ENCODE results near the gene OPALIN.
"Not testable (repeated sequence)": the region's sequence is repeated elsewhere in the genome, so short reads cannot be mapped to it uniquely, and the experiment has no call there.

OPALIN gene

DNA sequence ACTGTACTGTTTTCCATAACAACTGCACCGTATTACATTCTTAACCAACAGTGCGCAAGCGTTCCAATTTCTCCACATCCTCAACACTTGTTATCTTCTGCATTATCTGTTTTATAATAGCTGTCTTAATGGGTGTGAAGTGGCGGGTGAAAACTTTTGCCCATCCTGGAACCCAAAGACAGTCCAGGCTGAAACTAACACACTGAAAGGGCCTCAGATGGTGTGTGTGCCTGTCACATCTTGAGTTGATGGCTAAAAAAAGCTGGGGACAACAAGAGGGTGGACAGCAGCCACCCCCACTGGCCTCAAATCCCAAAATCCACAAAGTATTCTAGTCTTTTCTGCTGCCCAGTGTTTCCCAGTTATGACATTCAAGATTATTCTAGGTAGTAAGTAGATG lies 19.4 kb downstream of the OPALIN start:
- no peak for DNase-seq (ENCODE audit: extremely low read depth in 1 of 2, low read depth in 1 of 2)

DNA sequence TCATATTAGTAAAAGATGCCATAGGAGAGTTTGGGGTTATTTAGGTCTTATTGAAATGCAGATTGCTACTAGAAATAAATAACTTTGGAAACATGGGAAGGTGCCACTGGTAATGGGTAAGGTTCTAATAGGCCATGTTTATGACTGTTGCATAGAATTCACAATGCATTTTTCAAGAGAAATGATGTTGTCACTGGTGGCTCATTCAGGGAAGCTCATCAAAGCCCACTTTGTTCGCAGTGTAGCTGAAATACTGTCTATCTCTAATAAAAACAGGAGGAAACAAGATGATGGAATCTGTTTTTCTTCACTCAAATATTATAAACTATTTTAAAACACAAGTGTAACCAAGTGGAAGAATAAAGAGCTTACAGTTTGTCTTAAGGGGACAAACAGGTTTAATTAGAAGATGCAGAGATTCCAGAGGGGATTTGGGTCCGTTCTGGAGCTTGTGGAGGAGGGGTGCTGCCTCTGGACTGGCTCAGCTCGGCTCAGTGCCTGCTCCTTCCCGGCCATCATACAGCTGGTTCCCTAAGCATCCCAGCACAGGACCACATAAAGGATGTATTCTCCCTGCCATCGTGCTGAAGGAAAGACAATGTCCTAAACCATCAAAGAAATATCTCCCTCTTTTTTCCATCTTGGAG lies 20.4 kb downstream of the OPALIN start:
- no peak for DNase-seq (ENCODE audit: extremely low read depth in 1 of 2, low read depth in 1 of 2)

DNA sequence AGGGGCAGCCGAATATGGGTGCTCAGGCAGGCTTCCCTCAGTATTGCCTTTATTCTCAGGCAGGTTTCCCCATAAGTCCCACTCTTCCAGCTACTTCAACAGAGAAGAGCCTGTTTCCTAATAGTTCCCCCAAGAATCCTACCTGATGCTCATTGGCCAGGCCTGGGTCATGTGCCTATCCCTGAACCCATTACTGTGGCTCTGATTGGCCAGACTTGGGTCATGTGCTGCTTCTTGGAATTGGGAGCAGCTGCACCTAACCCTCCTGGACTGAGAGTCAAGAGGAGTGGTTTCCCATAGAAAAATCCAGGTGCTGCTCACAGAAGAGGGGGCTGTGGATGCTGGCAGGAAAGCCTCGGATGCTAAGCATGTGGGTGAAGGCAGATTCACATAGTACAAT lies 21.7 kb downstream of the OPALIN start:
- DNase-seq (ENCODE audit: extremely low read depth in 1 of 2, low read depth in 1 of 2), result no peak

DNA sequence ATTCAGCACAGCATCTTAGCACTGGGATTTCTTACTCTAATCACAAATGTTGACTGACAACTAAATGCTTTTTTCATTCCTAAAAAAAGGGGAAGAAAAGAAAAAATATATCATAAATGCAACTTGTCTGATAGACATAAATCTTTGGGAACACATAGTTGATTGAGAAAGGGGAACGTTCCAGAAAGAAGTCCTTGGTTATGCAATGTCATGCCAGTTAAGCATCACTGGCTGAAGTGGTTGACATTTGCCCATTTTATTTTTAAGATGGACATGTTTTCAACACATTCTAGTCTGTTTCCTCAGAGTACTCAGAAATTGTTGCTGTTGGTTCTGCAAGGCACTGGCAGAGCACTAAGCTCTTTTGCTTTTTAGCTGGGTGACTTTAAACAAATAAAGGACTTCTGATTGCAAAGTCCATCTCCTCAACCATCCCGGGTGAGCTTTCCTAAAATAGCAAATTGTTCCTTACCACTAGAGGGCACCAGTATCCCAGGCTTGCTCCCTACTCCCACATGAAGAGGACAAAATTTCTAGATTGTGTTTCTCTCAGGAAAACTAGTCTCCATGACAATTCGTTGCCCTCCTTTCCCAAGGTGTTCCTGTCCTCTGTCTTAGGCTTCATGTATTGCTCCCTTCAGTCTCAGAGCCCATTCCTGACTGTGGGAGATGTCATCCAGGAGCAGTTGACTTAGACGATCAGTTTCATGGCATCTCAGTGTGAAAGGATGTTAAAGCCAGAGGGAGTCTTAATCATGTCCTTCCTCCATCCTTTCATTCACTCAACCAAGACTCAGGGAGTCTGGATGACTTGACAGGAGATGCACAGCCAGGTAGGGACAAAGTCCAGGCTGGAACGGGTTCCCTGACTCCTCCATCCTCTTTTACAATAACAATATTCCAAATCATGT lies 23.9 kb downstream of the OPALIN start:
- DNase-seq (ENCODE audit: extremely low read depth in 1 of 2, low read depth in 1 of 2), result no peak

DNA sequence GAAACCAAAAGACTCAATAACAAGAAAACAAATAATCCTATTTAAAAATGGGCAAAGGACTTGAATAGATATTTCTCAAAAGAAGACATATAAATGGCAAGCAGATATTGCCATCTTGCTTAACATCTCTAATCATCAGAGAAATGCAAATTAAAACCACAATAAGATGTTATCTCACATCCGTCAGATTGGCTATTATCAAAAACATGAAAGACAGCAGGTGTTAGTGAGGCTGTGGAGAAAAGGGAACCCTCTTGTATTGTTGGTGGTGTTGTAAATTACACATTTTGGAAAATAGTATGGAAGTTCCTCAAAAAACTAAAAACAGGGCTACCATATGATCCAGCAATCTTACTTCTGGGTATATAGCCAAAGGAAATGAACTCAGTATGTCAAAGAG lies 25.7 kb downstream of the OPALIN start:
- DNase-seq (ENCODE audit: extremely low read depth in 1 of 2, low read depth in 1 of 2), result no peak

DNA sequence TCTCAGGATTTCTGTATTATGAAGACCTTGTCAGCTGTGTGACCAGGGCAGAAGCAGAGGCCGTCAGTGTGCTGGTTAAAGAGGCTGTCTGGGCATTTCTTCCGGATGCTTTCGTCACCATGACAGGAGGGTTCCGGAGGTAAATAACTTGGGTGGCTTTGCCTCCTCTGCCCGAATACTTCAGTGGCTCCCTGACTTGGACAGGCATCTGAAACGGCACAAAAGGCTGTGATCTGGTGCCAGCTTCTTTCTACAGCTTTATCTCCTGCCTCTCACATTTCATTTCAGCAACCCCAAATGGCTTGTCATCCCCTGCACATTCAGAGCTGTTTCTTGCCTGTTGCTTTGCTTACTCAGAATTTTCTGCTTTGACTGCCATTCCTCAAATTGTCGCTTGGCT lies 31.3 kb downstream of the OPALIN start:
- no peak for DNase-seq (ENCODE audit: extremely low read depth in 1 of 2, low read depth in 1 of 2)

DNA sequence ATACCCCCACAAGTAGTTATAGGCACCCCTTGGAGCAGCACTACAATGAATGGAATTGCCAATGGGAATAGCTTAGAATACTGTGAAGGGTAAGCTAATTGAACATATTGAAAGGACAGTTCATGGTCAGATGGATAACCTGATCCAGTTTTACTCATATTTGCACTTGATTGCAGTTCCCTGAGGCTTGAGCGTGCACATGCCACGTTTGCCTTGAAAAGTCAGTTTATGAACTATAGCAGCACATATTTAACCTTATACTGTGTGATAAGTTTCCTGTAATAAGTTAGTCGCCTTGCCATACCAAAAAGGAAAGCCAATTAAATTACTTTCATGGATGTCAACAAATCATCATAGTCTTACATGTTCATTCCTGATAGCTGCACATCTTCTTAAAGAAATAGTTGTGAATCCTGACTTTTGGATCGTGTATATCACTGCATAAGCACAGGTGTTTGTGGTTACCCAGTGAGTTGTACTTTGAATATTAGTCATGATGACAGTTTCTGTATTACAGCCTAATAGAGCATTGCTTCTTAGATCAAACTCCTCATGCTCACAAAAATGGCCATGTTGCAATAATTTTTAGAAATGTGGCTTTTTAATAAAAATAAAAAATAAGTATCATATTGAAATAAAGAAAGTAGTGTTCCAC lies 33.0 kb downstream of the OPALIN start:
- no peak for DNase-seq (ENCODE audit: extremely low read depth in 1 of 2, low read depth in 1 of 2)

DNA sequence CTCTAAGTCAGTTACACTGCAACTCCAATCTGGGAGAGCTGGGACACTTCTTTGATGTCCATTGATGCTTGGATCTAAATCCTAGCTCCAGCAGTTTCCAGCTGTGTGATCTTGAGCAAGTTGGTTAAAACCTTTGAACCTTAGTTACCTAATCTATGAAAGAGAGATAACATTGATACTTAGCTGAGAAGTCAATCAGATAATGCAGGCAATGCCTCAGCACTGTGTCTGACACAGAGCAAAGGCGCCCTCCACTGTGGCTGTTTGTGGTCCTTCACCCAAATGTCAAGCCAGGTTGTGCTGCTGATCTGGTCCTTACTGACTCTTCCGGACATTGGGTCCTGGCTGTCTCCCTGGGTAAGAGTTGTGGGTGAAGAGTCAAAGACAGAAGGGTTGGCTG lies 34.4 kb downstream of the OPALIN start:
- DNase-seq (ENCODE audit: extremely low read depth in 1 of 2, low read depth in 1 of 2), result no peak

DNA sequence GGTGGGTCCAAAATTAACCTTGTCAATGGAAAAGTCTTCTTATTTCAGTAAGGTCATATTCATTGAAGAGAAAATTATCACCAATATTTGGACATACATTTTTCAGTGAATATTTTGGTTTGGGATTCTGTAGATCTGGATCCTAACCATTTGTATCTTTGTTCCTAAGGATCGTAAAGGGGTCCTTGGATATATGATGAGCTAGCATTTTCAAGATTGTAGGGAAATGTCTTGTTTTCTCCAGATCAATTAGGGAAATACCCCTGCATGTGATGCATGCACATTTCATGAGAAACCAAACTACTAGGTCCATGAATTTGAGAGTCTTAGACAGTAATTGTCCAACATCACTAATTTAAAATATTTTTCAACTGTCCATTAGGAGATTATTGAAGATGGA lies 36.5 kb downstream of the OPALIN start:
- no peak for DNase-seq (ENCODE audit: extremely low read depth in 1 of 2, low read depth in 1 of 2)

DNA sequence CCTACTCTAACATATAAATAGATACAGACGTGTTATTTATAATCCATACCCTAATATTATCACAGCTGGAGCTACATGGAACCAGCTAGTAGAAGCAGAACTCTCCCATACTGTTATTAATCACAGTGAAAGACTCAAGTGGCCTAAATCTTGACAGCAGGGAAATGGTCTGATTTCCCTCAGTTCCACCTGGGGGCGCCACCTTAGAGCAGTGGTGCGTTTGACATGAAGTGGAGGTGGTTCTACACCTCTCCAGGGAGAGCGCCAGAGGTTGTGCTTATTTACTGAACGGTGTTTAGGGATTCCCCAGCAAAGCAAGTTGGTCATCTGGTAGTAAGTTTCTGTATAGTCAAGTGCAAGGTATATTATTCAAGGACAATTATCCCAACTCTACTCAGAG lies 37.0 kb downstream of the OPALIN start:
- DNase-seq (ENCODE audit: extremely low read depth in 1 of 2, low read depth in 1 of 2), result no peak

DNA sequence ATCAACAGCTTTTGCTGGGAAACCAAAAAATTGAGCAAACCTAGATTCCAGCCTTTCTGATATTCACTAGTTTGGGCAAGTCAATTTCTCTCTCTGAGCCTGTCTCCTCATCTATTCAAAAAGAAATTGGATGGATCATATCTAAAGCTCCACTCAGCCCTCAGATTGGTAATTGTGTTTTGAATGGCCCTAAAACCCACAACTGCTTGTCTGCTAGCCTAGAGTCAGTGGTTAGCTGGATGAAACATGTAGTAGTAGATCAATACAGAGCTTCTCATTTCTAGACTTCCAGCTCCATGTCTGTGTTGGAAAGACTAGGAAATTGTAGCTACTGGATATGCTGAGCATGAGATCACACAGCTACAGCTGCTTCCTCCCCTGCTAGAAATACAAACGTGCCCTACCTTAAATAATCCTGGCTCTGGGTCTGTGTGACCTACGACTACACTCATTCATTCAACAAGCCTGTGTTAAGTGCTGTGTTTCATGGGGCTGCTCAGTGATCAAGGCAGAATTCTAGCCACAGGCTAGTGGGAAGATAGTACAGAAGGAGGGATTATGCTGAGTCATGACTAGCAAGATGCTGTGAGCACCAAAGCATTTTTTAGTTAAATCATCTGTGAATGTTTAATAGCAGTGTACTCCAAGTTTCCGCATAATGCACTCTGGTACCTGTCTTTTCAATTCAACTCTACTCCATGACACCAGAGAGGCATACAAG lies 38.9 kb downstream of the OPALIN start:
- DNase-seq (ENCODE audit: extremely low read depth in 1 of 2, low read depth in 1 of 2), result no peak

DNA sequence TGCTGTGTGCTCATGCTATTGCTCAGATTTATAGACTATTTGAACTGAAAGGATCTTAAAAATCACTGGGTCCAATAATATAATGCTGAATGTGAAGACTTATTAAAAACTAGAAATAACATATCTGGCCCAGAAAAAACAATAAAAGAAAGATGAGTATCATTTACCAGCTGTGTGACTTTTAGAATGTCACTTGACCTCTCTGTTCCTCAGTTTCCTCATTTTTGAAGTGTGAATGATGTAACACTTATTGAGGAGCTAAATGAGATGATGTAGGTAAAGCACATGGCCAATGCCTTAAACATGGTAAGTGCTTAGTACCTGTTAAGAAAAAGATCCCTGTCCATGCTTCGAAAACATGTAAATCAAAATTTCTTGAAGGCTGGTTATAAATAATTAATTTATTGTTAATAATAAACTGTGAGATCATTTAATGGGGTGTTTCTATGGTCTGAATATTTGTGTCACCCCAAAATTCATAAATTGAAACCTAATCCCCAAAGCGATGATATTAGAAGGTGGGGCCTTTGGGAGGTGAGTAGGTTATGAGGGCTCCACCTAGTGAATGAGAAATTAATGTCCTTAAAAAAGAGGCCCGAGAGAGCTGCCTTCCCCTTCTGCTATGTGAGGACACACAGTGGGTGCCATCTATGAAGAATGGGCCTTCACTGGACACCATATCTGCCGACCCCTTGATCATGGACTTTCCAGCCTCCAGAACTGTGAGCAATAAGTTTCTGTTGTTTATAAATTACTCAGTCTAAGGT lies 41.6 kb downstream of the OPALIN start:
- DNase-seq (ENCODE audit: extremely low read depth in 1 of 2, low read depth in 1 of 2), result no peak

DNA sequence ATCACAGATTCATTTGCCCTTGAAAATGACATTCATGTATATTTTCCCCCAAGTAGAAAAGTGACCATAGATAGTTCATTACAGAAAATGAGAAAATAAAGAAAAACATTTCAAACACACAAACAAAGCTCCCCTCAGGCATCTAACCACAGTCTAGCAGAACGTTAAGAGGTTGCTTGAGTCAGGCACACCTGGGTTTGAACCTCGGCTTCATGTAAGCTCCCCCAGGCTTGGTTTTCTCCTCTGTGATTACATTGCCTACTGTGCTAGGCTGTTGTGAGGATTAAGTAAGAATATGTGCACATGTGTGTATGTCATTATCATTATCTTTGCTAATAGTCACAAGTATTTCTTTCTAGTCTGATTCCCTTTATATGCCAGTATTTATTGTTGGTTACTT lies 45.5 kb downstream of the OPALIN start:
- no peak for DNase-seq (ENCODE audit: extremely low read depth in 1 of 2, low read depth in 1 of 2)

DNA sequence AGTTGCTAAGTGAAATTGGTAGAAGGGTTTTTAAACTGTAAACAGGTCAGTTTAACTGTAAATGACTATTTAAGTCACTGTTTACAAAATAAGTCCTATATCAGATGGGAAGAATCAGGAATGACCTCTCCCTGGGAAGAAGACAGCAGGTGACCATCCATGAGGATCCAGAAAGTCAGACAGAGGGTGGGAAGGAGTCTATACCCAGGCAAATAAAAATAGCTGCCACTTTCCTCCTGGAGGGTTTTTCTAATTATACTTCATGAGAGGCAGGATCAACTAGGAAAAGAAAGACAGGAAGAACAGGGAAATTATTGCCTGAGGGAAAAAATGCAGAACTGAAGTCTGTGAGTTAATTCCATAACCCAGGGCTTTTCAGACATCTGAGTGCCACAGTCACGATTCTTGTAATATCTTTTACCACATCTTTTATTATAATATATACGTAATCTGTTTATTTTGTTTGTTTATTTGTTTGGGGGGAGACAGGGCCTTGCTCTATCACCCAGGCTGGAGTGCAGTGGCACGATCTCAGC lies 47.6 kb downstream of the OPALIN start:
- DNase-seq (ENCODE audit: extremely low read depth in 1 of 2, low read depth in 1 of 2), result no peak

DNA sequence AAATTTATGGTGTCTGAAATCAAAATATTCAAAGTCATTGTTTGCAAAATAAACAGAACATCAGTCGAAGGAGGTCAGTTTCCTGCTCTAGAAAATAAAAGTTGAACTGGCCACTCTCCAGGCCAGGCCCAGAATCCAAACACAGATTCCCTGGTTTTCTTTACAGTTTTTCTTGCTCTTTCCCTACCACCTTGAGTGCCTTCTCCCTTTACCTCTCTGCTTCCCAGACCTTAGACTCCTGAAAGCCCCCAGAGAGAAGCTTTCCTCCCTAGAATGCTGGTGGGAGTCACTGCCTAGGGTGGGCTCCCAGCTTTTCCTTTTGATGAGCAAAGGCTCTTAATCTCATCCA lies 48.5 kb downstream of the OPALIN start:
- DNase-seq (ENCODE audit: extremely low read depth in 1 of 2, low read depth in 1 of 2), result no peak

DNA sequence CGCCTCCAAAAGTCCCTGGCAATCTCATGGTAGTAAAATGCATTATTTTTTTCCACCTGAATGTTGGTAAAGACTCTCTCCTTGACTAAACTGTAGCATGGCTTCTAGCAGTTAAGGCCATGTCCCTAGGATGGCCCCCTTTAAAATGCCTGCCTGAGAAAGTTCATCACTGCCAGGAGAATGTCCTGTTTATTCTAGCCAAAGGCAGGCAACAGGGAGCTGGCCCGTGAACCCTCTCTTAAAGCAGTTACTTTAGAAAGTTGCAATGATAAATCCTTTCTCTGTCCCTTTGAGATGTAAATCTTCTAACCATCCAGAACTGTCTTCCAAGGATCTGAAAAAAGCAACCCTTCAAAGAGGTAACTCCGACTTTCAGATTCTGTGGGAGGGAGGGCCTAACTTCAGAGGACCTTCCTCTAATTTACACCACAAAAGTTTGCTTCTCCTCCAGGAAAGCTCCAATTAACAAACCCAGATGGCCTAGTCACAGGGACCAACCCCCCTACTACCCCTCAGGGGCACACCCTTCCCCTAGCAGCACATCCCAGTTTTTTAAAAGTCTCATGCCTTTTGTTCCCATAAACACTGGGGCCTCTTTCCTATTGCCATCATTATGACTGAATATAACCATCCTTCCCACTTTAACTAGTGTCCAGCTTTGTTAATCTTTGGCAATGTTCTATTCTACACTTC lies 49.0 kb downstream of the OPALIN start:
- no peak for DNase-seq (ENCODE audit: extremely low read depth in 1 of 2, low read depth in 1 of 2)

DNA sequence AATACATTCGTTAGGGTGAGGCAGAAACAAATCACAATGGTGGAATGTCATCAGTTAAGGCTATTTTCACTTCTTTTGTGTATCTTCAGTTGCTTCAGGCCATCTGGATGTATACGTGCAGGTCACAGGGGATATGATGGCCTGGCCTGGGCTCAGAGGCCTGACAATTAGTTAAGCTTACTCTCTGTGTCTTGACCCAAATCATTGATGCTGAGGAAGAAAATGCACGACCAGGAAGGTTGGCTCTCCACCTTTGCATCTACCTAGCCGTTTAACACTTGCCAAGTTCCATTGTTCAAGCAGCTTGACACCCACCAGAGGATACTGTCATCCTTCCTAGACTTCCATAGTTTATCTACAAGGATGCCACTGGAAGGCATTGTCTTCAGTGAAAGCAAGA lies 49.9 kb downstream of the OPALIN start:
- not testable (repeated sequence) for DNase-seq (ENCODE audit: extremely low read depth in 1 of 2, low read depth in 1 of 2)

DNA sequence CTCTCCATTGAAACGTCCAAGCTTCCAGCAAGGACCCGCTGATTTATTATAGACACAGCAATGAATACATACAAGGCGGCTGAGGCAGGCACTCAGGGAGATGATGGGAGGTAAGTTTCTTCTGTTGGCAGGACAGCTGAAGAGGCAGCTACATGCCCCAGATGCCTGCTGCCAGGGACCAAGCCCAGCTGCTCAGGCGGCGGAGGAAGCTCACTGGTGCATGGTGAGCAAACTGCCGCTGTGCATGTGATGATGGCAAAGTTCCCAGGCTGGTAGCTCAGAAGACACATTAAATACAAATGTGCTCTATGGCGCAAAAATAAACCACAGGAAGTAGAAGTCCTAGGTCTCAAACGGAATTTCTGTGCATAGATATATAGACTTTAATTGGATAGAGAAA lies 52.3 kb downstream of the OPALIN start:
- no peak for DNase-seq (ENCODE audit: extremely low read depth in 1 of 2, low read depth in 1 of 2)

DNA sequence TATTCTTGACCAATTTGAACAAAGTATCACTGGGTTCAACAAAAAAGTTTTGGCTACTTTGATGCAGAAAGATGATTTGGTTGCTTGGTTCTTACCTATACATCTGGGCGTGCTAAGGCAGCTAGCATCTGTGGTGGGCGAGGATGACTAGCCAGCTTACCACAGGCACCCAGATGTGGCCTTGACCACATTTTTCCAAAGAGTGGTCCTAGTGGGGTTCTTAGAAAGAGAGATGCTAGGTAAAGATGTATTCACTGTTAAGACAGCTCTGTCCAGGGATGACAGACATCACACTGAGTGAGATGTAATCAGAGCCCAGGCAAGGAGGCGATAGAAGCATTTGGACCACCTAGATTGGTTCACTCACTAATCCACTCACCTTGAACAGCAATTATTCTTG lies 53.8 kb downstream of the OPALIN start:
- DNase-seq (ENCODE audit: extremely low read depth in 1 of 2, low read depth in 1 of 2), result peak in 1 of 2 donors; percentile 23

DNA sequence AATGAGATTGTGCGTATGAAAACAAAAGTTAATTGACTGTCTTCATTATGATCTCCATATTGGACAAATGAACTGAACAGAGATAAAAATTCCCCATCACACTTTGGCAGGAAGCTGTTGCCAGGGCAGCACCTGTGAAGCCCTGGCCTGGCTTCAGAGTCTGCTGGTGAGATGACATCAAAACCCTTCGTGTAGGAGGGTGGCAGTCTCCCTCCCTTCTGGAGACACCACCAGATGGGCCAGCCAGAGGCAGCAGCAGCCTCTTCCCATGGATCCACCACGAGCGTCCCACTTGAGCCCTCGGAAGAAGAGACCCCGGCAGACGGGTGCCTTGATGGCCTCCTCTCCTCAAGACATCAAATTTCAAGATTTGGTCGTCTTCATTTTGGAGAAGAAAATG lies 54.6 kb downstream of the OPALIN start, which contains the start of gene DNTT:
Gene DNTT (plus strand): TSS at position 205 of the 400 bp plus-strand sequence. CDS start 64 bp downstream, at position 269.
- no peak for DNase-seq (ENCODE audit: extremely low read depth in 1 of 2, low read depth in 1 of 2)

All from stimulated activated CD8-positive, alpha-beta memory T cell treated with anti-CD3 and anti-CD28 coated beads, Interleukin-7, amount 100 ng/mL, for 48 hours (primary cell).